Gastroesophageal sphincter (tissue), 4 donors: ENCODE measurements around the gene LIN28B. TPM values are rescaled to one million over a fixed set of nuclear protein-coding genes. Genes with fewer than 3 reads are reported as not detected.

ENCODE experiments used
- ATAC-seq: fragments of 150-250 bp; one replicate; pipeline ENCODE4 v1.9.1; 2016; ENCODE audit warnings: mild to moderate bottlenecking, moderate library complexity
- H3K27ac ChIP-seq, 4 donors: fragments of 200-600 bp; sonication (generic) in 3 of 4; 1 replicate in 3 of 4; 2 replicates in 1 of 4; pipeline ENCODE4 v1.5.1; 2016 to 2019
- H3K27me3 ChIP-seq: fragments of 200-600 bp; sonication (generic); one replicate; pipeline ENCODE4 v1.5.1; 2019
- H3K36me3 ChIP-seq, 2 donors: fragments of 200-600 bp; sonication (generic); one replicate each; pipeline ENCODE4 v1.5.1; 2019; ENCODE audit warnings: control low read depth in 1 of 2
- H3K4me1 ChIP-seq, 3 donors: fragments of 200-600 bp; sonication (generic); 1 replicate in 2 of 3; 2 replicates in 1 of 3; pipeline ENCODE4 v1.5.1; 2016 to 2019; ENCODE audit warnings: control low read depth in 2 of 3
- H3K4me3 ChIP-seq, 2 donors: fragments of 200-600 bp; sonication (generic); one replicate each; pipeline ENCODE4 v1.5.1; 2019; ENCODE audit warnings: mild to moderate bottlenecking in 1 of 2, moderate library complexity in 1 of 2
- H3K9me3 ChIP-seq, 3 donors: fragments of 200-600 bp; sonication (generic); one replicate each; pipeline ENCODE4 v1.5.1; 2017 to 2019; ENCODE audit warnings: control low read depth in 2 of 3
- CTCF ChIP-seq, 4 experiments: fragments of 200-600 bp in 2 of 4; fragments of 450-650 bp in 2 of 4; sonication (generic) in 1 of 4; IDR thresholded peaks; one replicate each; pipeline ENCODE4 v1.5.1; 2017 to 2019; ENCODE audit warnings: antibody characterized with exemption in 4 of 4, mild to moderate bottlenecking in 2 of 4, moderate library complexity in 2 of 4
- EP300 ChIP-seq: sonication (generic); formaldehyde crosslinking; IDR thresholded peaks from one replicate; pipeline ENCODE4 v1.6.1; 2017; ENCODE audit warnings: antibody characterized with exemption, mild to moderate bottlenecking
- POLR2A ChIP-seq, 2 donors: fragments of 450-650 bp; IDR thresholded peaks; one replicate each; pipeline ENCODE4 v1.6.1; 2017; ENCODE audit warnings: antibody characterized with exemption in 2 of 2, mild to moderate bottlenecking in 2 of 2, moderate library complexity in 1 of 2
- POLR2AphosphoS5 ChIP-seq: sonication (generic); formaldehyde crosslinking; IDR thresholded peaks from one replicate; pipeline ENCODE4 v1.6.1; 2017; ENCODE audit warnings: antibody characterized with exemption
- WGBS, 2 donors: methylation state at CpG; one replicate each; pipeline ENCODE4 v1.1.5; 2018; ENCODE audit warnings: low coverage in 1 of 2; 5-methylcytosine and 5-hydroxymethylcytosine counted together
- total RNA-seq, 4 donors: library from RNA; depleted of rRNA; stranded (reverse); fragments of >200 nt; gene quantifications; one replicate each; pipeline ENCODE4 v1.1.0, GENCODE V29; 2016

The LIN28B gene
- total RNA-seq, 4 donors from 2014 or later: not detected

GRCh38 chr6:105051941-105052471 lies 95.1 kb downstream of the LIN28B start:
- no peaks in the 10 kb centered on the region for H3K4me1 ChIP-seq
- no peaks in the 10 kb centered on the region for H3K9me3 ChIP-seq
- ATAC-seq: no peak
- H3K27me3 ChIP-seq: no peaks in the 10 kb centered on the region
- no peak for TF ChIP-seq CTCF (IDR thresholded peaks at IDR 0.05)
- no peak for TF ChIP-seq POLR2AphosphoS5
- no peak for TF ChIP-seq EP300
- TF ChIP-seq POLR2A (IDR thresholded peaks at IDR 0.05): no peak
- WGBS, 2 donors: 65 to 71% methylated on average over 3 of the region's 3 CpGs
- no peak overlapping the region for H3K27ac ChIP-seq
- H3K36me3 ChIP-seq: no peaks in the 10 kb centered on the region
- H3K4me3 ChIP-seq: no peak overlapping the region

- no peak overlapping the region for H3K27ac ChIP-seq
- ATAC-seq: no peak
- H3K36me3 ChIP-seq: no peaks in the 10 kb centered on the region
- 91 to 96% methylated on average over 3 of the region's 3 CpGs for WGBS, 2 donors
- peaks cover 4% of the 10 kb centered on the region for H3K27me3 ChIP-seq
- no peak for TF ChIP-seq POLR2AphosphoS5
- TF ChIP-seq EP300: no peak
- no peak for TF ChIP-seq CTCF (IDR thresholded peaks at IDR 0.05)
- no peak for TF ChIP-seq POLR2A (IDR thresholded peaks at IDR 0.05)
- H3K4me3 ChIP-seq: no peak overlapping the region
- no peaks in the 10 kb centered on the region for H3K4me1 ChIP-seq
- H3K9me3 ChIP-seq: no peaks in the 10 kb centered on the region
These were observed 99.7 kb downstream of the LIN28B start for GRCh38 chr6:105056646-105057045.

- H3K9me3 ChIP-seq: no peaks in the 10 kb centered on the region
- peaks cover 4% of the 10 kb centered on the region for H3K27me3 ChIP-seq
- H3K27ac ChIP-seq: no peak overlapping the region
- H3K4me3 ChIP-seq: no peak overlapping the region
- no peaks in the 10 kb centered on the region for H3K4me1 ChIP-seq
- 75 to 83% methylated on average over 1 of the region's 1 CpG for WGBS, 2 donors
- no peak for ATAC-seq
- H3K36me3 ChIP-seq: no peaks in the 10 kb centered on the region
- no peak for TF ChIP-seq POLR2A (IDR thresholded peaks at IDR 0.05)
- no peak for TF ChIP-seq CTCF (IDR thresholded peaks at IDR 0.05)
- no peak for TF ChIP-seq EP300
- no peak for TF ChIP-seq POLR2AphosphoS5
These were observed 100.3 kb downstream of the LIN28B start for GRCh38 chr6:105057160-105057559.

GRCh38 chr6:105058316-105058715 lies 101.4 kb downstream of the LIN28B start:
- H3K4me3 ChIP-seq: no peak overlapping the region
- H3K9me3 ChIP-seq: no peaks in the 10 kb centered on the region

More at GRCh38 chr6:105058316-105058715, 101.4 kb downstream of the LIN28B start:
- Histone ChIP-seq H3K27ac (no peak overlapping the region), H3K36me3 (no peaks in the 10 kb centered on the region), H3K4me1 (no peaks in the 10 kb centered on the region), H3K27me3 (peaks cover 4% of the 10 kb centered on the region)
- ATAC-seq: no peak
- TF ChIP-seq CTCF (IDR thresholded peaks at IDR 0.05) (no peak), EP300 (no peak), POLR2AphosphoS5 (no peak), POLR2A (IDR thresholded peaks at IDR 0.05) (no peak)
